HG02678 (cell line): ENCODE data around the gene MYO16.
"Not testable (repeated sequence)": the region's sequence is repeated elsewhere in the genome, so short reads cannot be mapped to it uniquely, and the experiment has no call there.

Source experiments
- ATAC-seq: cut with Tn5 transposase; IDR thresholded peaks from one replicate; pipeline ENCODE4 v1.9.1; 2021; ENCODE audit warnings: mild to moderate bottlenecking, moderate library complexity; ENCODE audit not compliant: unreplicated experiment

Gene MYO16

GRCh38 chr13:108741930-108742329, 112.5 kb downstream of the MYO16 start:
- ATAC-seq: no peak

GRCh38 chr13:108742701-108743451, 113.5 kb downstream of the MYO16 start:
- no peak for ATAC-seq

GRCh38 chr13:108743522-108743921, 114.1 kb downstream of the MYO16 start:
- no peak for ATAC-seq

GRCh38 chr13:108747843-108748242, 118.4 kb downstream of the MYO16 start:
- ATAC-seq: no peak

GRCh38 chr13:108752276-108752675, 122.9 kb downstream of the MYO16 start:
- no peak for ATAC-seq

- ATAC-seq: no peak
Observed at GRCh38 chr13:108755083-108755482, 125.7 kb downstream of the MYO16 start.

- ATAC-seq: no peak
Observed at GRCh38 chr13:108760129-108760528, 130.7 kb downstream of the MYO16 start.

GRCh38 chr13:108760541-108760940, 131.1 kb downstream of the MYO16 start:
- no peak for ATAC-seq

- no peak for ATAC-seq
Observed at GRCh38 chr13:108768035-108768434, 138.6 kb downstream of the MYO16 start.

- no peak for ATAC-seq
Observed at GRCh38 chr13:108769213-108770070, 140.0 kb downstream of the MYO16 start.

- ATAC-seq: no peak
Observed at GRCh38 chr13:108775597-108775996, 146.2 kb downstream of the MYO16 start.

GRCh38 chr13:108776650-108777049, 147.2 kb downstream of the MYO16 start:
- no peak for ATAC-seq

GRCh38 chr13:108777421-108778420, 148.3 kb downstream of the MYO16 start:
- no peak for ATAC-seq

- no peak for ATAC-seq
Observed at GRCh38 chr13:108779308-108779707, 149.9 kb downstream of the MYO16 start.

- no peak for ATAC-seq
Observed at GRCh38 chr13:108780706-108781105, 151.3 kb downstream of the MYO16 start.

GRCh38 chr13:108781312-108781711, 151.9 kb downstream of the MYO16 start:
- ATAC-seq: no peak

GRCh38 chr13:108782480-108782879, 153.1 kb downstream of the MYO16 start:
- ATAC-seq: not testable (repeated sequence)

GRCh38 chr13:108785844-108786243, 156.4 kb downstream of the MYO16 start:
- no peak for ATAC-seq

- ATAC-seq: no peak
Observed at GRCh38 chr13:108786456-108787200, 157.2 kb downstream of the MYO16 start.
